CD4-positive, alpha-beta T cell treated with Interleukin-4 for 1 hour (primary cell): ENCODE data around the gene PLXNB3.

ENCODE experiments used
- DNase-seq, 2 donors: peaks; one replicate each; pipeline ENCODE4 v3.0.0-alpha.2; 2020 to 2022

Gene PLXNB3

GRCh38 chrX:153819384-153820040, 55.5 kb downstream of the PLXNB3 start:
- DNase-seq = no peak

- DNase-seq = no peak
Measured at GRCh38 chrX:153820601-153821000, 56.6 kb downstream of the PLXNB3 start.

- no peak for DNase-seq
Measured at GRCh38 chrX:153821066-153821465, 57.0 kb downstream of the PLXNB3 start.

- DNase-seq = no peak
Measured at GRCh38 chrX:153824348-153824747, 60.3 kb downstream of the PLXNB3 start.

- DNase-seq = no peak
Measured at GRCh38 chrX:153825042-153825441, 61.0 kb downstream of the PLXNB3 start.
